ENCODE measurements around the gene PAQR6. TPM values are rescaled to one million over a fixed set of nuclear protein-coding genes. Genes with fewer than 3 reads are reported as not detected.

Gene PAQR6
- total RNA-seq, 4 donors from 2014 or later: 4.5 to 18.5 (median 7.2) TPM

DNA sequence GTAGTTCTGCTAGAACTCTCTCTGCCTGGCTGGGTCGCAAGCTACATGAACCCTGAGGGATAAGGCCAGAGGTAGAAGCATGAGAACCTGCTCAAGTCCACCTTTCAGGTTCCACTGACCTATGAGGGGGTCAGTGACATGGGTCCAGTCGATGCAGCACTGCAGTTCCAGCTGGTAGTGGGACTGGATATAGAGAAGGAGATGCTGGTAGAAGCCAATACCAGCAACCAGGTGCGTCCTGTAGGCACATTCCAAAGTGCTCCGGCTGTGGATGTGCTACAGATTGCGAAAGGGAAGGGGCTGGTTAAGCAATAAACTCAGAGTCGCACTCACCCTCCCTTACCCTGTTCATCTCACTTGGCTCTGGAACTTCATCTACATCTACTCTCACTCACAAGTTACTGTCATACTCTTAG is 29.1 kb upstream of the PAQR6 start:
- Histone ChIP-seq H3K27me3 (no peaks in the 10 kb centered on the region), H3K9me3 (no peaks in the 10 kb centered on the region), H3K4me1 (peaks cover 15% of the 10 kb centered on the region), H3K27ac (no peak overlapping the region), H3K4me3 (no peak overlapping the region), H3K36me3 (peaks cover 69% of the 10 kb centered on the region)
- DNase-seq (ENCODE audit: low spot score in 2 of 2): no peak
- TF ChIP-seq POLR2A (IDR thresholded peaks at IDR 0.05) (no peak), EP300 (IDR thresholded peaks at IDR 0.05) (no peak), CTCF (IDR thresholded peaks at IDR 0.05) (no peak), POLR2AphosphoS5 (IDR thresholded peaks at IDR 0.05) (no peak)
- WGBS: 61% methylated on average over 6 of the region's 6 CpGs

GRCh38 chr1:156276532-156276931 is 28.7 kb upstream of the PAQR6 start:
- TF ChIP-seq POLR2A (IDR thresholded peaks at IDR 0.05) (no peak), EP300 (IDR thresholded peaks at IDR 0.05) (no peak), POLR2AphosphoS5 (IDR thresholded peaks at IDR 0.05) (no peak), CTCF (IDR thresholded peaks at IDR 0.05) (no peak)
- H3K9me3 ChIP-seq: no peaks in the 10 kb centered on the region
- no peaks in the 10 kb centered on the region for H3K27me3 ChIP-seq
- peaks cover 73% of the 10 kb centered on the region for H3K36me3 ChIP-seq
- H3K27ac ChIP-seq: no peak overlapping the region
- H3K4me1 ChIP-seq: peaks cover 11% of the 10 kb centered on the region
- no peak overlapping the region for H3K4me3 ChIP-seq
- DNase-seq (ENCODE audit: low spot score in 2 of 2): no peak

GRCh38 chr1:156270314-156270713 is 22.5 kb upstream of the PAQR6 start:
- Histone ChIP-seq H3K4me3 (no peak overlapping the region), H3K27me3 (no peaks in the 10 kb centered on the region), H3K9me3 (no peaks in the 10 kb centered on the region), H3K4me1 (no peaks in the 10 kb centered on the region), H3K27ac (no peak overlapping the region), H3K36me3 (peaks cover 99% of the 10 kb centered on the region)
- TF ChIP-seq CTCF (IDR thresholded peaks at IDR 0.05) (no peak), POLR2A (IDR thresholded peaks at IDR 0.05) (no peak), POLR2AphosphoS5 (IDR thresholded peaks at IDR 0.05) (no peak), EP300 (IDR thresholded peaks at IDR 0.05) (no peak)
- 94% methylated on average over 3 of the region's 3 CpGs for WGBS
- no peak for DNase-seq (ENCODE audit: low spot score in 2 of 2)

- no peak for DNase-seq (ENCODE audit: low spot score in 2 of 2)
Measured at GRCh38 chr1:156268336-156268735, 20.5 kb upstream of the PAQR6 start.

GRCh38 chr1:156266051-156266450 is 18.2 kb upstream of the PAQR6 start:
- Histone ChIP-seq H3K27ac (no peak overlapping the region), H3K4me3 (no peak overlapping the region), H3K36me3 (peaks cover 94% of the 10 kb centered on the region), H3K4me1 (peaks cover 8% of the 10 kb centered on the region), H3K27me3 (no peaks in the 10 kb centered on the region), H3K9me3 (no peaks in the 10 kb centered on the region)
- TF ChIP-seq EP300 (IDR thresholded peaks at IDR 0.05): no peak
- TF ChIP-seq CTCF (IDR thresholded peaks at IDR 0.05): no peak
- no peak for TF ChIP-seq POLR2AphosphoS5 (IDR thresholded peaks at IDR 0.05)
- TF ChIP-seq POLR2A (IDR thresholded peaks at IDR 0.05): no peak
- WGBS: 85% methylated on average over 13 of the region's 13 CpGs
- DNase-seq (ENCODE audit: low spot score in 2 of 2): no peak

More at GRCh38 chr1:156268336-156268735, 20.5 kb upstream of the PAQR6 start:
- H3K27me3 ChIP-seq: no peaks in the 10 kb centered on the region
- H3K4me1 ChIP-seq: no peaks in the 10 kb centered on the region
- no peaks in the 10 kb centered on the region for H3K9me3 ChIP-seq
- no peak overlapping the region for H3K4me3 ChIP-seq
- no peak overlapping the region for H3K27ac ChIP-seq
- TF ChIP-seq CTCF (IDR thresholded peaks at IDR 0.05) (no peak), POLR2AphosphoS5 (IDR thresholded peaks at IDR 0.05) (no peak), EP300 (IDR thresholded peaks at IDR 0.05) (no peak), POLR2A (IDR thresholded peaks at IDR 0.05) (no peak)
- H3K36me3 ChIP-seq: peaks cover 94% of the 10 kb centered on the region
- 82% methylated on average over 4 of the region's 4 CpGs for WGBS
